ENCODE data around the gene PTGER1. TPM values are rescaled to one million over a fixed set of nuclear protein-coding genes. Genes with fewer than 3 reads are reported as not detected.
A peak's percentile ranks its signal among the peaks of the same experiment; 100 is the strongest.

The PTGER1 gene
- total RNA-seq, 1 donor from 2014 or later = not detected

- H3K27me3 Mint-ChIP-seq = no peaks in the 10 kb centered on the region
- intact Hi-C loops (cut with micrococcal nuclease) = no loop called here
- H3K4me1 Mint-ChIP-seq = peaks cover 31% of the 10 kb centered on the region
- DNase-seq (no peak), ATAC-seq (ENCODE audit: low read depth) (no peak)
- POLR2A ChIA-PET = no interaction called here
- peaks cover 60% of the 10 kb centered on the region for H3K36me3 Mint-ChIP-seq (ENCODE audit: low read depth)
- no peaks in the 10 kb centered on the region for H3K9me3 Mint-ChIP-seq
- no peak overlapping the region for H3K4me3 Mint-ChIP-seq
- no peak overlapping the region for H3K27ac Mint-ChIP-seq
- TF ChIP-seq CTCF (IDR thresholded peaks at IDR 0.05) = no peak
- CTCF ChIA-PET = interaction anchor here (0.6 kb wide), 1 partner anchor 82 kb away, joined by 5 read pairs; no protein-coding TSS in a partner anchor
Observed at GRCh38 chr19:14442891-14443631, 32.1 kb downstream of the PTGER1 start.

- ATAC-seq (ENCODE audit: low read depth) = no peak
- intact Hi-C loops (cut with micrococcal nuclease) = no loop called here
- Mint-ChIP-seq H3K36me3 (ENCODE audit: low read depth) (peaks cover 49% of the 10 kb centered on the region), H3K4me3 (peak overlapping the region; percentile 3), H3K27ac (peak overlapping the region; percentile 88), H3K27me3 (no peaks in the 10 kb centered on the region), H3K9me3 (no peaks in the 10 kb centered on the region), H3K4me1 (peaks cover 32% of the 10 kb centered on the region)
- no peak for DNase-seq
- ChIA-PET POLR2A (no interaction called here), CTCF (no interaction called here)
- no peak for TF ChIP-seq CTCF (IDR thresholded peaks at IDR 0.05)
Observed at GRCh38 chr19:14441041-14441938, 33.9 kb downstream of the PTGER1 start.

- H3K4me1 Mint-ChIP-seq = peaks cover 36% of the 10 kb centered on the region
- ChIA-PET CTCF (no interaction called here), POLR2A (interaction anchor here (0.6 to 1.0 kb wide), 2 partner anchors 22 to 28 kb away, joined by 3 to 4 read pairs; no protein-coding TSS in a partner anchor)
- peak overlapping the region; percentile 88 for H3K27ac Mint-ChIP-seq
- TF ChIP-seq CTCF (IDR thresholded peaks at IDR 0.05) = no peak
- no peaks in the 10 kb centered on the region for H3K9me3 Mint-ChIP-seq
- H3K36me3 Mint-ChIP-seq (ENCODE audit: low read depth) = peaks cover 41% of the 10 kb centered on the region
- intact Hi-C loops (cut with micrococcal nuclease) = loop anchor here (1.0 kb wide), 1 partner anchor 8 kb away; no protein-coding TSS in a partner anchor
- ATAC-seq (ENCODE audit: low read depth) (peak; percentile 99), DNase-seq (peak; percentile 77)
- no peaks in the 10 kb centered on the region for H3K27me3 Mint-ChIP-seq
- peak overlapping the region; percentile 87 for H3K4me3 Mint-ChIP-seq
Observed at GRCh38 chr19:14440049-14440448, 35.1 kb downstream of the PTGER1 start.

GRCh38 chr19:14439014-14439413 lies 36.1 kb downstream of the PTGER1 start:
- POLR2A ChIA-PET = no interaction called here

More at GRCh38 chr19:14439014-14439413, 36.1 kb downstream of the PTGER1 start:
- H3K27me3 Mint-ChIP-seq = no peaks in the 10 kb centered on the region
- no peak overlapping the region for H3K4me3 Mint-ChIP-seq
- H3K36me3 Mint-ChIP-seq (ENCODE audit: low read depth) = peaks cover 31% of the 10 kb centered on the region
- DNase-seq = no peak
- ATAC-seq (ENCODE audit: low read depth) = no peak
- CTCF ChIA-PET = interaction anchor here (1.0 kb wide), 1 partner anchor 83 kb away, joined by 3 read pairs; no protein-coding TSS in a partner anchor
- H3K4me1 Mint-ChIP-seq = peaks cover 47% of the 10 kb centered on the region
- no peak for TF ChIP-seq CTCF (IDR thresholded peaks at IDR 0.05)
- no peaks in the 10 kb centered on the region for H3K9me3 Mint-ChIP-seq
- intact Hi-C loops (cut with micrococcal nuclease) = no loop called here
- H3K27ac Mint-ChIP-seq = peak overlapping the region; percentile 79
